Left cardiac atrium (tissue), 4 donors: ENCODE measurements around the gene DCAKD. TPM values are rescaled to one million over a fixed set of nuclear protein-coding genes. Genes with fewer than 3 reads are reported as not detected.
A peak's percentile ranks its signal among the peaks of the same experiment; 100 is the strongest.

Experiments used
- ATAC-seq, 2 donors: fragments of 200-7000 bp; cut with Tn5 transposase; one replicate each; pipeline ENCODE4 v1.9.1; 2020; ENCODE audit warnings: mild to moderate bottlenecking in 2 of 2, moderate library complexity in 2 of 2
- DNase-seq: peaks from one replicate; pipeline ENCODE4 v3.0.0-alpha.2; 2020
- intact Hi-C, 2 donors: fragments of 100-400 bp; cut with DNase I; formaldehyde crosslinking; loops; one replicate each; pipeline versions ENCODE4 v1.14.1 to v1.15.1; 2022 to 2023
- total RNA-seq, 2 donors: library from RNA; stranded (reverse); fragmentation: NEBNext Ultra II Directional; extraction: Animal tissue kit (Norgen Biotek cat#: 25700); gene quantifications; one replicate each; pipeline ENCODE4 v1.2.1, GENCODE V29; 2021
- donor health status: DM: no; HTN: yes; CAD: no.
- donor health status: DM: no; HTN: yes; CAD: no; lungs with severe emphysema.
- donor health status: DM: yes; HTN: yes; CAD: no.
- donor health status: Dilated cardiomyopathy.

DCAKD gene
- total RNA-seq, 2 donors from 2014 or later: 30.9 to 33.2 TPM

GRCh38 chr17:45016237-45016636 is 35.2 kb downstream of the DCAKD start:
- ATAC-seq (no peak), DNase-seq (no peak)
- intact Hi-C loops: no loop called here

GRCh38 chr17:45013021-45013997 is 38.1 kb downstream of the DCAKD start:
- DNase-seq: peak; percentile 50
- intact Hi-C loops: no loop called here
- ATAC-seq: peak; percentile 70 to 89

DNA sequence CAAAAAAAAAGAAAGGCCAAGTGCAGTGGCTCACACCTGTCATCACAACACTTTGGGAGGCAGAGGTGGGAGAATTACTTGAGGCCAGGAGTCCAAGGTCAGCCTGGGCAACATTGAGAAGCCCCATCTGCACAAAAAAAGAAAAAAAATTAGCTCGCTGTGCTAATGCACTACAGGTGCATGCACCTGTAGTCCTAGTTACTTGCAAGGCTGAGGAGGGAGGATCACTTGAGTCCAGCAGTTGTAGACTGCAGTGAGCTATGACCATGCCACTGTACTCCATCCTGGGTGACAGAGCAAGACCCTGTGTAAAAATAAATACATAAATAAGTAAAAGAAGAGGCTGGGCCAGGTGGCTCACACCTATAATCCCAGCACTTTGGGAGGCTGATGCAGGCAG is 39.7 kb downstream of the DCAKD start:
- intact Hi-C loops: no loop called here
- no peak for ATAC-seq
- no peak for DNase-seq

GRCh38 chr17:45009676-45010467 is 41.6 kb downstream of the DCAKD start:
- ATAC-seq (no peak), DNase-seq (no peak)
- intact Hi-C loops: no loop called here

DNA sequence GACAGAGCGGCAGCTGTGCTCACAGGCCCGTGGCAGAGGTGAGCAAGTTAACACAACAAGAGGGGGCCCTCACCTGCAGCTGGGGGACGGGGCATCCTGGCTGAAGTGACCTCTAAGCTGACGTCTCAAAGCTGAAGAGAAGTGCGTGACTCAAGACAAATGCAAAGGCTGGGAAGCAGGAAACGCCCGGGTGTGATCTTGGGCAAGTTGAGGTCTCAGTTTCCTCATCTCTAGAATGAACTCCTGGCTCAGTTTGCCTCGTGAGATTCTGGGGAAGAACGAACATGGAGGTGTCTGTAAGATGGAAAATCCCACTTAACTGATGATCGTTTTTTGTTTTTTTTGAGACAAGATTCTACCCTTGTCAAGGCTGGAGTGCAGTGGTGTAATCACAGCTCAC is 43.2 kb downstream of the DCAKD start:
- ATAC-seq (no peak), DNase-seq (no peak)
- intact Hi-C loops: no loop called here

GRCh38 chr17:45006927-45007461 is 44.4 kb downstream of the DCAKD start:
- DNase-seq (no peak), ATAC-seq (peak; percentile 35 to 55)
- intact Hi-C loops: no loop called here

- DNase-seq (no peak), ATAC-seq (no peak)
- intact Hi-C loops: no loop called here
Measured at GRCh38 chr17:45005700-45006099, 45.7 kb downstream of the DCAKD start.

DNA sequence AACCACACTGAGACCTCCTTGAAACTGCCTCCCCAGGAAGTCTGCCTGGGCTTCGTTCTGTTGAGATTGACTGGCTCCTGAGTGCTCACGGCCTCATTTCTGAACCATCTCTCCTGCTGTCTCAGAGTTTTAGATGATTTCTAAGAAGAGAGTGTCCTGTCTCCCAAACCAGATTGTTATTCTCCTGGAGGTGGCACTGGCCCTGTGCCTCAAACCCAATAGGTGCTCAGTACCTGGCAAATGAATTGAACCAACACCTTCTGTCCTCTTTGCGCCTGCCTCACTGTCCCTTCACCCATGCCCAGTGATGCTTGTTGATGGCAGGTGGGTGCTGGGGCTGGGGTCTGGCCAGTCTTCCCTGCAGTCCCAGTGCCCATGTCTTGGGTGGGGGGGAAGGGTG is 47.0 kb downstream of the DCAKD start:
- no peak for ATAC-seq
- intact Hi-C loops: no loop called here
- DNase-seq: no peak

- intact Hi-C loops: no loop called here
- DNase-seq (no peak), ATAC-seq (no peak)
Measured at GRCh38 chr17:45003877-45004276, 47.6 kb downstream of the DCAKD start.

GRCh38 chr17:45001310-45001709 is 50.1 kb downstream of the DCAKD start:
- ATAC-seq (no peak), DNase-seq (no peak)
- intact Hi-C loops: no loop called here

- ATAC-seq: no peak
- intact Hi-C loops: no loop called here
- DNase-seq: no peak
Measured at GRCh38 chr17:44999433-44999832, 52.0 kb downstream of the DCAKD start.

- DNase-seq (no peak), ATAC-seq (no peak)
- intact Hi-C loops: no loop called here
Measured at GRCh38 chr17:44998646-44999045, 52.8 kb downstream of the DCAKD start.

DNA sequence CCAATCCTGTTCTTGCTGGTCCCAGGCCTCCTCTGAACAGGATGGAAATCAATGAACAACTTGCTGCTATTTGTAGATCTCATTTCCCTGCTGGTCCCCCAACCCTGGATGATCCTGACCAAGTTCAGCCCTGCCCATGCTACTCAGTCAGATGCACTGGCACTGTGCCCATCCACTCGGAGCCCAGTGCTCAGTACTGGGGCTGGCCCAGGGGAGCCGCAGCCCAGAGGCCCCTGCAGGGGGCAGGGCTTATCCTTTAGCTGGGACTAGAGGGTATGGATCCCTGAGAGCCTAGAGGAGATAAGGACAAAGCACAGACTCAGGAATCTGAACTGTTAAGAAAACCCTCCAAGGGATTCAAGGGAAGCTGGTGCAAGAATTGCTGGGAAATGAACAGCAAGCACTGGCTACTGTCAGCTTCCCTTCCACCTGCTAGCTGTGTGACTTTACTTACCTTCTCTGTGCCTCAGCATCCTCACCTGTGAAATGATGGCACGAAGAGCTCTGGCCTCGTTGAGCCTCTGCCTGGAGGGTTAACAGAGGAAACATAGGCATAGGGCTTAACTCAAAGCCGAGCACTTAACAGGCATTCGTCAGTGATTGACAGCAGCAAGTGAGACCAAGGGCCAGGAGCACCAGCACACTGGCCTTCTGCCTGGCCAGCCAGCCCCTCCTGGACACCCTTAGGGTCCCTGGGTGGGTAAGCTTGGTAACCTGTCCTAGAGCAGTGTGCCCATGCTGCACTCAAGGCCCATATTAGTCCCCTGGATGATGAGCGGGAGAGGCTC is 53.5 kb downstream of the DCAKD start:
- DNase-seq (peak; percentile 54), ATAC-seq (peak; percentile 73 to 78)
- intact Hi-C loops: no loop called here

DNA sequence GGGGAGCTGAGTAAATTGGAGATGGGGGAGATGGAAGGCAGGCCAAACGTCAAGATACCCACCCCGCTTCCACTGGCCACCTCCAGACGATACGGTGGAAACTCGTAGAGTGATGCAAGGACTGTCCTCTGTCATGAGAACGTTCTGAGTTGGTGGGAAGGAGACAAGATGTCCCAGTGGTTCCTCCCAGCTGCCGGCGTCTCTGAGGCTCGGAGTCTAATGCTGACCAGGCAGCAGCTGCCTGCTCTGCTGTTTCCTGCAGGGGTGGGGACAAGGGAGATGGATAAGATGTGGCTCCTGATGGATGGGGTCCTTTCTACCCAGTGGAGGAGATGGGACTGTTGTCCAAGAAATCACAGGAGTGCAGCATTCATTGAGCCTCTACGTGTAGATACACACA is 55.1 kb downstream of the DCAKD start:
- DNase-seq (no peak), ATAC-seq (no peak)
- intact Hi-C loops: no loop called here

DNA sequence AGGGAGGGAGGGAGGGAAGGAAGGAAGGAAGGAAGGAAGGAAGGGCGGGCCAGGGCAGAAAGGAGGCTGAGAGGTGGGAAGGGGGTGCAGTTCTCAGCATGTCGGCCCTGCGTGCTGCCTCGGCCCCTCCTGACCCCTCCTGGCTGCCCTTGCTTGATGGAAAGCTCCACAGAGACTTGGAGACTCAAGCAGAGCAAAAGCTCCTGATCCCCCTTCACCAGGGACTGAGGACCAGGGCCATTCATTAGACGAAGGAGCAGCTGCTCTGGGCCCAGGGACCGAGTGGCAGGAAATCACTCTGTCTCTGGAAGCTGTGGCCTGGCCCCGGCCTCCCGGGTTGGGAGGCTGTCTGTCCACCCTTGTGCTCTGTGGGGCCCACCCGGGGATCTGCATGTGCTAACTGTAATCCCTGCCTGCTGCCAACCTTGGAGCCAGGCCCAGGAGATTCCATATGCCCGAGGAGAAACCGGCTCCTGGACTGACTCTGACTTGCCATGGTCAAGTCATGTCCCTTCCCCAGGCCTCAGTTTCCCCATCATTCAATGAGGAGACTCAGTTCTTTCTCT is 55.9 kb downstream of the DCAKD start:
- intact Hi-C loops: no loop called here
- ATAC-seq: peak; percentile 37 to 57
- DNase-seq: no peak

GRCh38 chr17:44992242-44992939 is 59.0 kb downstream of the DCAKD start:
- intact Hi-C loops: no loop called here
- ATAC-seq (no peak), DNase-seq (no peak)

- no peak for DNase-seq
- no peak for ATAC-seq
- intact Hi-C loops: no loop called here
Measured at GRCh38 chr17:44990994-44991393, 60.4 kb downstream of the DCAKD start.

DNA sequence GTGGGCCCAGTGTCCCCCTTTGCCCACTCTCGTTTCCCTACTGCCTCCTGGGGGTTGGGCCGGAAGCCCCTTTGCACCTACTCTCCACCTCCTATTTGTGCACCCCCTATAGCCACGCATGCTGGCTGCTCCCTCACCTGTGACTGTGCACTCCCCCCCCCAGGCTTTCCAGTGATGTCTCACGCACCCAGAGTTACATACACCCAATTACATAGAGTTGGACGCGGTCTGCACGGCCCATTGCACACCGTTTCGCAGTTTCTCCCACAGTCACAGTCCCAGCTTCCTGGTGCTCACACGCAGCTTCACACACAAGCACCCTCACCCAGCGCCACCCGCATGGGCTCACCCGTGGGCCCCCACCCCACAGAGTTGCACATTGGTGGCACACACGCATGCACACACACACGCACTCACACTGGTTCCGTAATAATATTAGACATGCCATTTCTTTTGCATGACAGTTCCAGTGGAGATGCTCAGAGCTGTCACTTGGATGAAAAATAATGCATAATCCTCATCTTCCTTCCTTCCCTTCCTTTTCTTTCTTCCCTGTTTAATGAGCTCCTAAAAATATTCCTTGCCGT is 61.8 kb downstream of the DCAKD start:
- intact Hi-C loops: no loop called here
- no peak for DNase-seq
- no peak for ATAC-seq
